Endothelial cell of umbilical vein (primary cell): Measurements from ENCODE around the gene LKAAEAR1. TPM values are rescaled to one million over a fixed set of nuclear protein-coding genes. Genes with fewer than 3 reads are reported as not detected.

Experiments
- BruUV-seq: library from RNA; stranded (reverse); fragments of 400-500 nt; replicated peaks from 2 replicates; lab custom pipeline; 2021; lab: Mats Ljungman, UMichigan
- CTCF ChIA-PET: fragments of 300-600, 350-600 bp; sonication (Branson Sonifier 250); formaldehyde crosslinking; loops from one replicate; lab custom pipeline; 2021; ENCODE audit warnings: antibody characterized with exemption, inconsistent platforms; lab: Charles Lee
- POLR2A ChIA-PET: fragments of 300-600, 350-600 bp; sonication (Branson Sonifier 250); formaldehyde crosslinking; loops from one replicate; lab custom pipeline; 2021; ENCODE audit warnings: antibody characterized with exemption, inconsistent platforms; lab: Charles Lee
- DNase-seq: peaks from one replicate; pipeline ENCODE4 v3.0.0-alpha.2; 2011; ENCODE audit warnings: low read depth, low spot score
- FAIRE-seq: peaks from 2 replicates; lab custom pipeline; 2011; peaks lifted over from hg19 to GRCh38; lab: Jason Lieb, UNC
- H2AFZ ChIP-seq: 2 replicates; pipeline ENCODE4 v1.6.0; 2012; ENCODE audit warnings: low read depth, low read length, control low read depth, inconsistent platforms
- H3K27ac ChIP-seq: 2 replicates; pipeline ENCODE4 v1.5.1; 2011; ENCODE audit warnings: low read depth, mild to moderate bottlenecking, control low read depth, low read length, moderate library complexity; ENCODE audit not compliant: insufficient read depth
- H3K27me3 ChIP-seq, 2 experiments: 2 replicates each; pipeline versions ENCODE4 v1.6.0 to v1.6.1; 2011; ENCODE audit warnings: low read length in 2 of 2, mixed read lengths in 1 of 2; ENCODE audit not compliant: control insufficient read depth in 2 of 2, insufficient read depth in 2 of 2
- H3K36me3 ChIP-seq, 2 experiments: 2 replicates in 1 of 2; 3 replicates in 1 of 2; pipeline ENCODE4 v1.5.1; 2011; ENCODE audit warnings: low read length in 2 of 2, mild to moderate bottlenecking in 1 of 2, moderate library complexity in 1 of 2; ENCODE audit not compliant: control insufficient read depth in 2 of 2, insufficient read depth in 2 of 2; ENCODE audit errors: extremely low read depth in 1 of 2
- H3K4me1 ChIP-seq: 3 replicates; pipeline ENCODE4 v1.5.1; 2011; ENCODE audit warnings: mild to moderate bottlenecking, low read length; ENCODE audit not compliant: control insufficient read depth, insufficient read depth; ENCODE audit errors: extremely low read depth
- H3K4me2 ChIP-seq: 2 replicates; pipeline ENCODE4 v1.6.1; 2011; ENCODE audit warnings: low read length, control low read depth, mixed read lengths; ENCODE audit not compliant: insufficient read depth
- H3K4me3 ChIP-seq, 3 experiments: fragments of 200-600 bp in 1 of 3; sonication (generic), shearing (Covaris generic) in 1 of 3; replicated peaks in 1 of 3; 2 replicates each; pipeline ENCODE4 v1.5.1; 2011 to 2016; ENCODE audit warnings: control low read depth in 3 of 3, low read length in 3 of 3, mild to moderate bottlenecking in 2 of 3, inconsistent platforms in 1 of 3, low read depth in 1 of 3, moderate library complexity in 1 of 3; ENCODE audit not compliant: insufficient read depth in 1 of 3
- H3K79me2 ChIP-seq: 2 replicates; pipeline ENCODE4 v1.6.0; 2012; ENCODE audit warnings: low read length, inconsistent platforms; ENCODE audit not compliant: control insufficient read depth, insufficient read depth
- H3K9ac ChIP-seq: replicated peaks from 2 replicates; pipeline ENCODE3; 2011; ENCODE audit warnings: low read length, control low read depth; ENCODE audit not compliant: insufficient read depth; ENCODE audit errors: extremely low read depth
- H3K9me1 ChIP-seq: replicated peaks from 3 replicates; pipeline ENCODE4 v1.6.0; 2011; ENCODE audit warnings: mild to moderate bottlenecking, low read length; ENCODE audit not compliant: control insufficient read depth, insufficient read depth; ENCODE audit errors: extremely low read depth
- H3K9me3 ChIP-seq: replicated peaks from 2 replicates; pipeline ENCODE4 v1.5.1; 2012; ENCODE audit warnings: low read length, inconsistent platforms; ENCODE audit not compliant: control insufficient read depth, insufficient read depth
- H4K20me1 ChIP-seq: replicated peaks from 2 replicates; pipeline ENCODE3; 2011; ENCODE audit warnings: mild to moderate bottlenecking, low read length; ENCODE audit not compliant: control insufficient read depth, insufficient read depth; ENCODE audit errors: extremely low read depth
- GATA2 ChIP-seq: IDR thresholded peaks from 2 replicates; pipeline ENCODE4 v1.7.0; 2011; ENCODE audit warnings: low read depth, mild to moderate bottlenecking, moderate library complexity, mixed read lengths, low read length; ENCODE audit not compliant: insufficient read length, insufficient read depth
- JUN ChIP-seq: IDR thresholded peaks from 2 replicates; pipeline ENCODE4 v1.6.1; 2011; ENCODE audit warnings: borderline replicate concordance, low read depth; ENCODE audit not compliant: insufficient read length, insufficient read depth
- MYC ChIP-seq: IDR thresholded peaks from one replicate; pipeline ENCODE4 v1.6.1; 2011; ENCODE audit warnings: mild to moderate bottlenecking, low read depth, low read length
- POLR2A ChIP-seq: IDR thresholded peaks from 2 replicates; pipeline ENCODE4 v1.6.1; 2012; ENCODE audit warnings: low read depth, mild to moderate bottlenecking, control low read depth, low read length
- POLR2AphosphoS5 ChIP-seq: IDR thresholded peaks from 2 replicates; pipeline ENCODE4 v1.6.1; 2012; ENCODE audit warnings: low read depth, mild to moderate bottlenecking, control low read depth, low read length, moderate library complexity; ENCODE audit not compliant: insufficient read depth
- dilution Hi-C: fragments of 300-500 bp; cut with MboI; formaldehyde crosslinking; loops from one replicate; pipeline ENCODE4 v1.15.0; 2019; ENCODE audit warnings: low sequenced_read_pairs; ENCODE audit not compliant: extremely low pct_ligation_motif_present
- intact Hi-C: fragments of 100-400 bp; cut with micrococcal nuclease; formaldehyde crosslinking; loops from one replicate; pipeline ENCODE4 v1.10.0; 2022
- polyA plus RNA-seq, 4 experiments: library from polyadenylated mRNA; depleted of rRNA in 3 of 4; stranded (reverse) in 3 of 4; unstranded in 1 of 4; fragments of >200 nt; gene quantifications; 2 replicates each; pipeline versions ENCODE4 v1.2.1 to v1.2.3, GENCODE V29; 2011 to 2012; ENCODE audit warnings: missing spikeins in 1 of 4
- total RNA-seq: library from RNA; stranded (reverse); gene quantifications from 2 replicates; pipeline ENCODE4 v1.2.3, GENCODE V29; 2021
- TF ChIP-seq, protein P1 (sequence below), 2 donors: IDR thresholded peaks; 1 replicate in 1 of 2; 2 replicates in 1 of 2; pipeline ENCODE4 v1.5.1; 2011; ENCODE audit warnings: low read length in 2 of 2, mild to moderate bottlenecking in 2 of 2, moderate library complexity in 2 of 2, control low read depth in 1 of 2, inconsistent platforms in 1 of 2, low read depth in 1 of 2; ENCODE audit not compliant: insufficient read depth in 1 of 2; ENCODE audit errors: extremely low read depth in 1 of 2

Gene LKAAEAR1
- total and polyA plus RNA-seq, 2 donors (not counting 3 experiments of a cell fraction or from before 2014, with no cell fraction given), result 0.29 TPM; not detected in 1

DNA sequence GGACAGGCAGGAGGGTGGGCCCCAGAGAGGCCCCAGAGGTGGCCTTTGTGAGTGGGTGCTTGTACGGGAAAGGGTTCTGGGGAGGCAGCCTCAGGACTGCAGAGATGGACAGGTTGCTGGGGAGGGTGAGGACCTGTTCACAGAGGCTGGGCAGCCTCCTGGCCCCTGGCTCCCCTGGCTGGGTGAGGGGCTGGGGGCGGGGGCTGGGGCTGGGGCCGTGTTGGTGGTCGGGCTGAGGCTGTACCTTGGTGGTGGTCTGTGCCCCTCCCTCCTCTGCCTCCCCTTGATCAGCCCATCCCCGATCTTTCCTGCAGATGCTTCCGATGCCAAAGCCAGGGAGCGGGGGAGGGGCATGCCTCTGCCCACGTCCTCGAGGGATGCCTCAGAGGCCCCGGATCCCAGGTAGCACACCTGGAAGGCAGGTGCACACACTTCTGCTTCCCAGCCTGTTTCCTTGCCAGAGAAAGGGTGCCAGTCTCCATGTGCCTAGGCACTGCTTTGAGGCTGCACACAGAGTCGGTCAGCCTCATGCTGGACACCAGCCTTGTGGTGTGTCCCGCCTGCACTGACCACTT is 16.4 kb downstream of the LKAAEAR1 start:
- no TSS peak for BruUV-seq
- dilution Hi-C loops, result no loop called here
- H3K4me1 ChIP-seq, result peaks cover 11% of the 10 kb centered on the region

More for the DNA sequence above, 16.4 kb downstream of the LKAAEAR1 start:
- no peaks in the 10 kb centered on the region for H3K9me3 ChIP-seq
- no peak overlapping the region for H3K4me2 ChIP-seq
- H3K9me1 ChIP-seq, result no peaks in the 10 kb centered on the region
- no peak overlapping the region for H3K4me3 ChIP-seq
- H3K9ac ChIP-seq, result no peak overlapping the region
- DNase-seq (no peak), FAIRE-seq (no peak)
- H2AFZ ChIP-seq, result no peak overlapping the region
- no peaks in the 10 kb centered on the region for H4K20me1 ChIP-seq
- H3K36me3 ChIP-seq, result peaks cover 0 to 8% of the 10 kb centered on the region in 2 experiments
- ChIA-PET POLR2A (no interaction called here), CTCF (interaction anchor here (2.2 to 2.3 kb wide), 2 partner anchors 29 to 530 kb away, joined by 5 to 21 read pairs; no protein-coding TSS in a partner anchor)
- no peaks in the 10 kb centered on the region for H3K27me3 ChIP-seq
- TF ChIP-seq, protein P1, sequence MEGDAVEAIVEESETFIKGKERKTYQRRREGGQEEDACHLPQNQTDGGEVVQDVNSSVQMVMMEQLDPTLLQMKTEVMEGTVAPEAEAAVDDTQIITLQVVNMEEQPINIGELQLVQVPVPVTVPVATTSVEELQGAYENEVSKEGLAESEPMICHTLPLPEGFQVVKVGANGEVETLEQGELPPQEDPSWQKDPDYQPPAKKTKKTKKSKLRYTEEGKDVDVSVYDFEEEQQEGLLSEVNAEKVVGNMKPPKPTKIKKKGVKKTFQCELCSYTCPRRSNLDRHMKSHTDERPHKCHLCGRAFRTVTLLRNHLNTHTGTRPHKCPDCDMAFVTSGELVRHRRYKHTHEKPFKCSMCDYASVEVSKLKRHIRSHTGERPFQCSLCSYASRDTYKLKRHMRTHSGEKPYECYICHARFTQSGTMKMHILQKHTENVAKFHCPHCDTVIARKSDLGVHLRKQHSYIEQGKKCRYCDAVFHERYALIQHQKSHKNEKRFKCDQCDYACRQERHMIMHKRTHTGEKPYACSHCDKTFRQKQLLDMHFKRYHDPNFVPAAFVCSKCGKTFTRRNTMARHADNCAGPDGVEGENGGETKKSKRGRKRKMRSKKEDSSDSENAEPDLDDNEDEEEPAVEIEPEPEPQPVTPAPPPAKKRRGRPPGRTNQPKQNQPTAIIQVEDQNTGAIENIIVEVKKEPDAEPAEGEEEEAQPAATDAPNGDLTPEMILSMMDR (IDR thresholded peaks at IDR 0.05; ENCODE audit: extremely low read depth in 1 of 2, insufficient read depth in 1 of 2, low read depth in 1 of 2, low read length in 2 of 2), result no peak
- no peak for TF ChIP-seq MYC
- no peak for TF ChIP-seq JUN
- TF ChIP-seq GATA2, result no peak
- TF ChIP-seq POLR2A, result no peak
- TF ChIP-seq POLR2AphosphoS5, result no peak
- no peak overlapping the region for H3K27ac ChIP-seq
- peaks cover 6% of the 10 kb centered on the region for H3K79me2 ChIP-seq
- intact Hi-C loops, result loop anchor here (10.0 kb wide), 1 partner anchor 57 kb away; no protein-coding TSS in a partner anchor
